HCT116 (cell line): ENCODE results near the gene TMEM25. TPM values are rescaled to one million over a fixed set of nuclear protein-coding genes. Genes with fewer than 3 reads are reported as not detected.

ENCODE experiments used
- ATAC-seq: fragments of 200-7000 bp; cut with Tn5 transposase; 2 replicates; pipeline ENCODE4 v1.9.1; 2020; ENCODE audit warnings: mild to moderate bottlenecking, moderate library complexity
- BruUV-seq: library from RNA; stranded (reverse); fragments of 400-500 nt; replicated peaks from 2 replicates; lab custom pipeline; 2021; lab: Mats Ljungman, UMichigan
- CTCF ChIA-PET: fragments of 300-600 bp; sonication (Branson Sonifier 250); formaldehyde crosslinking; loops from one replicate; lab custom pipeline; 2021; ENCODE audit warnings: antibody characterized with exemption; lab: Charles Lee
- POLR2A ChIA-PET: fragments of 300-600, 350-600 bp; sonication (Branson Sonifier 250); formaldehyde crosslinking; loops from one replicate; lab custom pipeline; 2021; ENCODE audit warnings: antibody characterized with exemption; lab: Charles Lee
- RAD21 ChIA-PET, 2 experiments: fragments of 300-600 bp; sonication (Branson Sonifier 250); formaldehyde crosslinking; loops; one replicate each; lab custom pipeline; 2023; ENCODE audit warnings: low total read pairs in 2 of 2; ENCODE audit not compliant: uncharacterized antibody in 2 of 2, unreplicated experiment in 2 of 2, low non-redundant PET in 1 of 2; lab: Charles Lee
- DNase-seq: peaks from one replicate; pipeline ENCODE4 v3.0.0-alpha.2; 2010; ENCODE audit warnings: low read depth, low spot score
- H2AFZ ChIP-seq: fragments of 200-600 bp; shearing (Covaris generic), sonication (generic); 2 replicates; pipeline ENCODE4 v1.6.1; 2017; ENCODE audit warnings: low read depth, mixed run types, mixed read lengths, antibody characterized with exemption, low read length; ENCODE audit not compliant: poor library complexity, severe bottlenecking
- H3K27ac ChIP-seq: 2 replicates; pipeline ENCODE4 v1.5.1; 2012; ENCODE audit warnings: low read depth, low read length
- H3K27me3 ChIP-seq: fragments of 200-600 bp; sonication (generic); 2 replicates; pipeline ENCODE4 v1.6.1; 2016; ENCODE audit warnings: mixed run types, low read length, mixed read lengths; ENCODE audit not compliant: insufficient read depth
- H3K36me3 ChIP-seq, 2 experiments: fragments of 200-500 bp in 1 of 2; fragments of 200-600 bp in 1 of 2; sonication (Bioruptor generic) in 1 of 2; sonication (generic) in 1 of 2; 2 replicates each; pipeline versions ENCODE4 v1.5.1 to v1.6.1; 2014 to 2016; ENCODE audit warnings: low read length in 2 of 2, inconsistent platforms in 1 of 2, mixed read lengths in 1 of 2, mixed run types in 1 of 2; ENCODE audit not compliant: insufficient read depth in 2 of 2, control insufficient read depth in 1 of 2
- H3K4me1 ChIP-seq, 2 experiments: fragments of 200-600 bp in 1 of 2; sonication (generic) in 1 of 2; 2 replicates each; pipeline versions ENCODE4 v1.5.1 to v1.6.1; 2012 to 2017; ENCODE audit warnings: low read length in 2 of 2, inconsistent platforms in 1 of 2, mild to moderate bottlenecking in 1 of 2, mixed read lengths in 1 of 2, mixed run types in 1 of 2, moderate library complexity in 1 of 2; ENCODE audit not compliant: insufficient read depth in 2 of 2, control insufficient read depth in 1 of 2
- H3K4me2 ChIP-seq: fragments of 200-600 bp; sonication (generic); 2 replicates; pipeline ENCODE4 v1.6.1; 2017; ENCODE audit warnings: mixed run types, low read length, mixed read lengths
- H3K4me3 ChIP-seq, 2 experiments: fragments of 200-600 bp in 1 of 2; sonication (generic) in 1 of 2; replicated peaks in 1 of 2; 2 replicates each; pipeline ENCODE4 v1.5.1; 2011 to 2016; ENCODE audit warnings: low read length in 2 of 2, control low read depth in 1 of 2, low read depth in 1 of 2, mild to moderate bottlenecking in 1 of 2, mixed read lengths in 1 of 2, mixed run types in 1 of 2
- H3K79me2 ChIP-seq: fragments of 200-600 bp; sonication (generic); 2 replicates; pipeline ENCODE4 v1.6.1; 2017; ENCODE audit warnings: mild to moderate bottlenecking, mixed run types, low read length, moderate library complexity, mixed read lengths; ENCODE audit not compliant: insufficient read depth
- H3K9ac ChIP-seq: fragments of 200-600 bp; sonication (generic); 2 replicates; pipeline ENCODE4 v1.6.1; 2016; ENCODE audit warnings: low read length, mixed read lengths
- H3K9me2 ChIP-seq: fragments of 200-600 bp; sonication (generic), shearing (Covaris generic); 2 replicates; pipeline ENCODE4 v1.6.1; 2017; ENCODE audit warnings: mixed run types, mild to moderate bottlenecking, moderate library complexity; ENCODE audit not compliant: insufficient read depth
- H3K9me3 ChIP-seq, 2 experiments: fragments of 200-500 bp in 1 of 2; fragments of 200-600 bp in 1 of 2; sonication (Bioruptor generic) in 1 of 2; sonication (generic) in 1 of 2; 2 replicates each; pipeline ENCODE4 v1.6.1; 2014 to 2017; ENCODE audit warnings: low read length in 2 of 2, mixed read lengths in 2 of 2, inconsistent platforms in 1 of 2, low read depth in 1 of 2, mild to moderate bottlenecking in 1 of 2, mixed run types in 1 of 2, moderate library complexity in 1 of 2; ENCODE audit not compliant: control insufficient read depth in 1 of 2, insufficient read depth in 1 of 2
- H4K20me1 ChIP-seq: fragments of 200-600 bp; sonication (generic), shearing (Covaris generic); 2 replicates; pipeline ENCODE4 v1.6.1; 2017; ENCODE audit warnings: mixed run types, mild to moderate bottlenecking, moderate library complexity; ENCODE audit not compliant: insufficient read depth
- ATF3 ChIP-seq: IDR thresholded peaks from 2 replicates; pipeline ENCODE4 v1.6.1; 2012
- CBX3 ChIP-seq: IDR thresholded peaks from 2 replicates; pipeline ENCODE4 v1.6.1; 2012; ENCODE audit warnings: low read depth
- CEBPB ChIP-seq: IDR thresholded peaks from 2 replicates; pipeline ENCODE4 v1.6.1; 2012; ENCODE audit warnings: low read depth
- EGR1 ChIP-seq: IDR thresholded peaks from 2 replicates; pipeline ENCODE4 v1.6.1; 2012; ENCODE audit warnings: low read depth
- ELF1 ChIP-seq: IDR thresholded peaks from 2 replicates; pipeline ENCODE4 v1.6.1; 2012; ENCODE audit warnings: low read depth, borderline replicate concordance
- EZH2phosphoT487 ChIP-seq: fragments of 200-600 bp; IDR thresholded peaks from 2 replicates; pipeline ENCODE4 v1.6.1; 2018; ENCODE audit warnings: antibody characterized with exemption, borderline replicate concordance
- FOSL1 ChIP-seq: IDR thresholded peaks from 2 replicates; pipeline ENCODE4 v1.6.1; 2012; ENCODE audit warnings: low read depth
- JUND ChIP-seq: IDR thresholded peaks from 2 replicates; pipeline ENCODE4 v1.6.1; 2012
- MAX ChIP-seq: IDR thresholded peaks from 2 replicates; pipeline ENCODE4 v1.6.1; 2012
- POLR2AphosphoS5 ChIP-seq: IDR thresholded peaks from 2 replicates; pipeline ENCODE4 v1.6.1; 2011; ENCODE audit warnings: mild to moderate bottlenecking, low read depth, low read length, moderate library complexity
- RAD21 ChIP-seq: IDR thresholded peaks from 2 replicates; pipeline ENCODE4 v1.6.1; 2012; ENCODE audit warnings: low read depth, mild to moderate bottlenecking
- SP1 ChIP-seq: IDR thresholded peaks from 2 replicates; pipeline ENCODE4 v1.6.1; 2012; ENCODE audit warnings: low read depth
- SRF ChIP-seq: IDR thresholded peaks from 2 replicates; pipeline ENCODE4 v1.6.1; 2012; ENCODE audit warnings: low read depth
- TCF7L2 ChIP-seq: IDR thresholded peaks from 2 replicates; pipeline ENCODE4 v1.7.0; 2011; ENCODE audit warnings: borderline replicate concordance, inconsistent platforms; ENCODE audit not compliant: insufficient read depth, insufficient read length; ENCODE audit errors: extremely low read depth
- ZBTB33 ChIP-seq: IDR thresholded peaks from 2 replicates; pipeline ENCODE4 v1.6.1; 2011; ENCODE audit warnings: mild to moderate bottlenecking, low read length, moderate library complexity; ENCODE audit not compliant: insufficient replicate concordance; ENCODE audit errors: extremely low read depth
- ZFX ChIP-seq: fragments of 450-650 bp; IDR thresholded peaks from 2 replicates; pipeline ENCODE4 v1.6.1; 2017
- intact Hi-C: fragments of 100-400 bp; cut with micrococcal nuclease; formaldehyde crosslinking; loops from 2 replicates; pipeline ENCODE4 v1.10.0; 2022
- total RNA-seq: library from RNA; stranded (reverse); gene quantifications from one replicate; pipeline ENCODE4 v1.2.1, GENCODE V29; 2021; ENCODE audit not compliant: unreplicated experiment
- TF ChIP-seq, protein P1 (sequence below): IDR thresholded peaks from 2 replicates; pipeline ENCODE4 v1.6.1; 2012; ENCODE audit warnings: low read depth

Gene TMEM25
- total RNA-seq, 1 experiment from 2014 or later = 27.0 TPM

GRCh38 chr11:118497831-118498230 lies 33.2 kb upstream of the TMEM25 start:
- Histone ChIP-seq H3K36me3 (peaks cover 57 to 76% of the 10 kb centered on the region in 2 experiments), H3K4me2 (no peak overlapping the region), H3K27ac (no peak overlapping the region), H3K9me3 (no peaks in the 10 kb centered on the region), H3K27me3 (no peaks in the 10 kb centered on the region), H3K4me3 (no peak overlapping the region), H3K4me1 (peaks cover 0 to 3% of the 10 kb centered on the region in 2 experiments; a peak in 1 of 4 replicates), H3K9ac (no peak overlapping the region), H4K20me1 (no peaks in the 10 kb centered on the region), H3K79me2 (no peaks in the 10 kb centered on the region), H2AFZ (no peak overlapping the region), H3K9me2 (no peaks in the 10 kb centered on the region)
- intact Hi-C loops = no loop called here
- no peak for TF ChIP-seq ATF3
- TF ChIP-seq CEBPB = no peak
- TF ChIP-seq, protein P1, sequence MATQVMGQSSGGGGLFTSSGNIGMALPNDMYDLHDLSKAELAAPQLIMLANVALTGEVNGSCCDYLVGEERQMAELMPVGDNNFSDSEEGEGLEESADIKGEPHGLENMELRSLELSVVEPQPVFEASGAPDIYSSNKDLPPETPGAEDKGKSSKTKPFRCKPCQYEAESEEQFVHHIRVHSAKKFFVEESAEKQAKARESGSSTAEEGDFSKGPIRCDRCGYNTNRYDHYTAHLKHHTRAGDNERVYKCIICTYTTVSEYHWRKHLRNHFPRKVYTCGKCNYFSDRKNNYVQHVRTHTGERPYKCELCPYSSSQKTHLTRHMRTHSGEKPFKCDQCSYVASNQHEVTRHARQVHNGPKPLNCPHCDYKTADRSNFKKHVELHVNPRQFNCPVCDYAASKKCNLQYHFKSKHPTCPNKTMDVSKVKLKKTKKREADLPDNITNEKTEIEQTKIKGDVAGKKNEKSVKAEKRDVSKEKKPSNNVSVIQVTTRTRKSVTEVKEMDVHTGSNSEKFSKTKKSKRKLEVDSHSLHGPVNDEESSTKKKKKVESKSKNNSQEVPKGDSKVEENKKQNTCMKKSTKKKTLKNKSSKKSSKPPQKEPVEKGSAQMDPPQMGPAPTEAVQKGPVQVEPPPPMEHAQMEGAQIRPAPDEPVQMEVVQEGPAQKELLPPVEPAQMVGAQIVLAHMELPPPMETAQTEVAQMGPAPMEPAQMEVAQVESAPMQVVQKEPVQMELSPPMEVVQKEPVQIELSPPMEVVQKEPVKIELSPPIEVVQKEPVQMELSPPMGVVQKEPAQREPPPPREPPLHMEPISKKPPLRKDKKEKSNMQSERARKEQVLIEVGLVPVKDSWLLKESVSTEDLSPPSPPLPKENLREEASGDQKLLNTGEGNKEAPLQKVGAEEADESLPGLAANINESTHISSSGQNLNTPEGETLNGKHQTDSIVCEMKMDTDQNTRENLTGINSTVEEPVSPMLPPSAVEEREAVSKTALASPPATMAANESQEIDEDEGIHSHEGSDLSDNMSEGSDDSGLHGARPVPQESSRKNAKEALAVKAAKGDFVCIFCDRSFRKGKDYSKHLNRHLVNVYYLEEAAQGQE = no peak
- TF ChIP-seq FOSL1 = no peak
- TF ChIP-seq CBX3 = no peak
- no peak for TF ChIP-seq EZH2phosphoT487
- BruUV-seq = no TSS peak
- ChIA-PET CTCF (no interaction called here), POLR2A (no interaction called here), RAD21 (no interaction called here)
- DNase-seq (no peak), ATAC-seq (no peak)

DNA sequence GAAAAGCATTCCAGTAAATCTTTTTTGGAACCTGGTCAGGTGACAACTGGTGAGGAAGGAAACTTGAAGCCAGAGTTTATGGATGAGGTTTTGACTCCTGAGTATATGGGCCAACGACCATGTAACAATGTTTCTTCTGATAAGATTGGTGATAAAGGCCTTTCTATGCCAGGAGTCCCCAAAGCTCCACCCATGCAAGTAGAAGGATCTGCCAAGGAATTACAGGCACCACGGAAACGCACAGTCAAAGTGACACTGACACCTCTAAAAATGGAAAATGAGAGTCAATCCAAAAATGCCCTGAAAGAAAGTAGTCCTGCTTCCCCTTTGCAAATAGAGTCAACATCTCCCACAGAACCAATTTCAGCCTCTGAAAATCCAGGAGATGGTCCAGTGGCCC lies 27.8 kb upstream of the TMEM25 start:
- no peaks in the 10 kb centered on the region for H3K9me2 ChIP-seq
- CTCF ChIA-PET = no interaction called here
- H3K27ac ChIP-seq = no peak overlapping the region
- H3K4me2 ChIP-seq = no peak overlapping the region
- H3K36me3 ChIP-seq = peaks cover 65 to 75% of the 10 kb centered on the region in 2 experiments; a peak in 3 of 4 replicates
- ATAC-seq (no peak), DNase-seq (no peak)
- POLR2A ChIA-PET = no interaction called here
- intact Hi-C loops = no loop called here
- no TSS peak for BruUV-seq
- H3K79me2 ChIP-seq = no peaks in the 10 kb centered on the region
- H3K9me3 ChIP-seq = no peaks in the 10 kb centered on the region
- no peaks in the 10 kb centered on the region for H4K20me1 ChIP-seq
- no peak overlapping the region for H2AFZ ChIP-seq
- H3K4me1 ChIP-seq = no peaks in the 10 kb centered on the region
- RAD21 ChIA-PET = no interaction called here
- no peaks in the 10 kb centered on the region for H3K27me3 ChIP-seq
- no peak overlapping the region for H3K4me3 ChIP-seq
- no peak overlapping the region for H3K9ac ChIP-seq
- TF ChIP-seq EGR1 (no peak), JUND (no peak), TCF7L2 (no peak), ATF3 (no peak), ZBTB33 (no peak), SRF (no peak), RAD21 (no peak), ELF1 (no peak), MAX (no peak), POLR2AphosphoS5 (no peak), ZFX (no peak), SP1 (no peak)
